GM19395 (cell line): ENCODE data around the gene ADGRB3.

Experiments
- ATAC-seq: cut with Tn5 transposase; IDR thresholded peaks from one replicate; pipeline ENCODE4 v1.9.1; 2021; ENCODE audit warnings: mild to moderate bottlenecking, moderate library complexity; ENCODE audit not compliant: unreplicated experiment

The ADGRB3 gene

DNA sequence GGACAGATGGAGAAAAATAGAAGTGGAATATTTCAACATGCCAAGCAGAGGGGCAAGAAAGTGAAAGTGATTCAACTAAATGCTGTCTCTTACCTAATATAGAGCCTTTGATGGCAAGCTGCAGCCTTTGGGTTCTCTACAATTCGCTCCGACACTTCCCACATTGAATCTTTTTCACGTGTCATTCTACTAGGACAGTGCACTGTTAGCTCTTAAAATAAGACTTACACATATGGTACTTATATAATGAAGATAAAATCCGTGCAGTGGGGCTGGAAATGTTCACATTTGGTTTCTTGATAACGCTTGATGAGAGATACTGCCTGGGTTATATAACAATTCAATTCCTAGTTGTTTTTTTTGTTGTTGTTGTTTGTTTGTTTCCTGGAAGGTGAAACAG, 659.3 kb downstream of the ADGRB3 start:
- no peak for ATAC-seq

DNA sequence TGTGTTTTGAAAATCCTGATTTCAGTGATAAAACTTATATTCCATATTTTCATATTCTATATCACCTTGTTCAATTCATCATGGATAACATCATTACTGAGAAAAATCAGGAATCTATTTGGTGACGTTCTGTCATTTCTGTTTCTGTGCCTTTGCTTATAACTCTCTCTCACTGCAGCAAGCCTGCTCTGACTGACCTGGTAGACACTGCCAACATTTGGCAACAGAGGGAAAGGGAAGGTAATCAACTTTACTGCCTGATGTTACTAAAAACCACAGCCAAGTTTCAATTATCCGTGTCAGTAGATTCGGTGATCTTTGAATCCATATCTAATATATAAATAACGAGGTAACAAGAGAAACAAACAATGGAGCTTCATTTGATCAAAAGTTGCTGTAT, 659.8 kb downstream of the ADGRB3 start:
- ATAC-seq = no peak

DNA sequence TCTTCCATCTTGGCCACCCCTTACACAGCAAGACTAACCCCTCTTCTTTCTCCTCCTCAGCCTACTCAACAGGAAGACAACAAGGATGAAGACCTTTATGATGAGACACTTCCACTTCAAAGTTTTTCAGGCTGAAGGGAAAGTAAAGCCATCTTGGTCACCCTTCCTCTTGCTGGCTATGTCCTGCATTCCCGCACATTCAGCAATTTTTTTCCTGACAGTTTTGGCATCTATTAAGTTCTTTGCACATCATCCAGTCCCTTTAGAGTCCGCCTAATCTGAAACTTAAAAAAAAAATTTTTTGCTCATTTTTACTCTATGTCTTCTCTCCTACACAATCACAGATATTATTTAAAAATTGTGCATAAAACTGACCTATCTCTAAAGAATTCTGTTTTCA, 668.3 kb downstream of the ADGRB3 start:
- no peak for ATAC-seq

DNA sequence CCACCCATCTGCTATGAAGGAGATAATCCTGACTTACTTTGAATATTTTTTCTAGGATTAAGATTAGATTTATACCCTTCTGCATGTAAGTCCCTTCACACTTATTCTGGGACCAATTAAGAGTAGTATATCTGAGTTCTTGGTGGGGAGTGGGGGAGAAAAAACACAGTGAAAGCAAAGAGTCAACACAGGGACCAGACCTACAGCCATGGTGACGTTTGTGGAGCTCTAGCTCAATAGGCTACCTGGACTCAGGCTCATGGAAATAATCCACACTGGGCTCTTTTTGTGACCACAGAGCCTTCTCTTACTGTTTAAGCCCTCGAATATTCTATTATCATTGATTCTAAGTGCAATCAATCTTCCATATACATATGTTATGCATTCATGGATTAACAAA, 670.4 kb downstream of the ADGRB3 start:
- ATAC-seq = no peak

DNA sequence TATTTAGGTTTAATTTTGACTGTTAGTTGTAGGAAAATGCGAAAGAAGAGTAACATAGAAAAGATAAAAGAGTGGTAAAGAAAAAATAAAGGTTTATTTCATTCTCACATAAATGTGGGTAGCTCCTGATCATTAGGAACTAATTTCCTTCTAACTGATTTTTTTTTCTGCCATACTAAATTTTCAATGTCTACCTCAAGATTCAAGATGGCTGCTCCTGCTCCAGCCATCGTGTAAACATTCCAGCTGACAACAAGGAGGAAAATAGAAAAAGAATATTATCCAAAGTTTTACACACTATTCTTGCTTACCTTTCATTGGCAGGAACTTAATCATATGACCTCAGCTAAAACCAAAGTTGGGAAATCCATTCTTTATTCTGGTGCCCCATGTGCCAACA, 673.5 kb downstream of the ADGRB3 start:
- ATAC-seq = no peak

DNA sequence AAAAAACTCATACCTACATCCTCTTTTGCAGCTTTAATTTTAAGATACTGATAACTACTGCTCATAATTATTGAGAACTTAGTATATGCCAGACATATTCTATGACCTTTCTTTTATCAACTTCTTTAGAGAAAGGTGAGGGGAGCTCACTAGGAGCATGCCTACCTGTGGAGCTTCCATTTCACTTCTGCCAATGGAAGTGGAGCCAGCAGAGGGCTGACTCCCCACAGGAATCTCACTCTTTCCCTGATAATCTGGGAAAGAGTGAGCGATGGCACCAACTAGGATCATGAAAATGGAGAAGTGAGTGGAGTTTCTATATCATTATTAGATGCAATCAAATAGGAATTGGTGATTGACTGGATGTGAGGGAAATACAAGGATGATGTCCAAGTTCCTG, 676.8 kb downstream of the ADGRB3 start:
- ATAC-seq = no peak

DNA sequence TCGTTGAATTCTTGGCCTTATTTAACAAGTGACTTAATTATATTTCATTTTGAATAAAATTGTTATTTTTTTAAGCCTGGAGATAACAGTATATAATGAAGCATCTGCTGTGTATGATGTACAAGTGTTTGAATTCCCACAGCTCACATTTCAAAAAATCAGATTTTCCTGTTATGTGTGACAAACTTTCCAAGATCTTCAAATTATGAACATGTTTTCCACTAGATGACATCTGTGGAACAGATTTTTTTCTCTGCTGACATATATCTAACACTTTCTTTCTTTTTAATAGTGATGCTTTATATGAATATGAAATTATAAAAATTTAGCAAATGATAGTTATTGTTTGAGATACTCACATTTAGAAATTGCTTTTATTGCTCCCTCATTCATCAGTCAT, 678.9 kb downstream of the ADGRB3 start:
- no peak for ATAC-seq

DNA sequence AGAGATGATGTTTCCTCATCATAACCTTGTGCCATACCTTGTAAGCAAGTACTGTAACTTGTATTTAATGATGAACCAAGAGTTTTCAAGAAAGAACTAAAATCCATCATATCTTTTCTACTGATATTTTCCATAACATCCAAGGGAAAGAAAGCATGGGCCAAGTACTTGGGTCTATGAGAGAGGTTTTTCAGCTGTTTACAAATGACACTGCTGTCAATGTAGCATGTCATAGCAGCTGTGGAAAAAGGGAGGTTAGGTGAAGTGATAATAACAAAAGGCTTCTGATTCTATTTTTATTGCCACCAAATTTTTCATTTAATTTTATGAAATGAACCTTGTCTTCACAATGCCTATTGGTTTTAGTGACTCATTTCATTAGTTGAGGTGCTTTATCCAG, 679.4 kb downstream of the ADGRB3 start:
- ATAC-seq = no peak

DNA sequence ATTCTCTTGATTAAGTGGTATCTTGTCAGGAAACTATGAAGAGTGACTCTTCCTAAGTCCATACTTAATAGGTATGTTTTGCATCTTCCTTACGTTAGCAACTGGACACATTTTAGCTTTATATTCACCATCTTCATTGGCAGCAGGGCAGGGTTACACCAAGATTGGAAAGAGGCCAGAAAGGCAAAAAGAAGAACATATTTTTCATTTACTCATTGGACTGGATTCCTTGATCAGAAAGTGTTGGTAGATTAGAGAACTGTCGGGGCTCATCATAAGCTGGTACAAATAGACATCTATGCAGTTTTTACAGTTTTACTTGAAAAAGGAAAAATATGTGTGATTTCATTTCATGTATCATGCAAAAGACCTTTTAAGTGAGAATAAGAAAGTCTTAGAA, 696.8 kb downstream of the ADGRB3 start:
- no peak for ATAC-seq

DNA sequence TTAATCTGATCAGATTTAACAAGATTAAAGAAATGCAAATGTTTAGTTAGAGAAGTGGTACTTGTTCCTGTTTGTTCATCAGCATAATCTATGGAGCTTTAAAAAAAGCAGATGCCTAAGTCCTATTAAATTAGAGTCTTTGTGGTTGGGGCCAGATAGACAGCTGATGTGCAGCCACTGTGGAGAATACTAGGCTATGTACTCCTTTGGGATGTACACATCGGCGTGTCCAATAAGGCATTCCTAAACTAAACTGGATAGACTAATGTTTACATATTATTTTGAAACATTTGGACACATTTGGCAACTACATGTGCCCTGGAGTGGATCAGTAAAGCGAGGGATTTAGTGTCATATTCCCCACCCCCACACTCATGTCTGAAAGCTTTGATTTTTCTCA, 702.2 kb downstream of the ADGRB3 start:
- no peak for ATAC-seq

DNA sequence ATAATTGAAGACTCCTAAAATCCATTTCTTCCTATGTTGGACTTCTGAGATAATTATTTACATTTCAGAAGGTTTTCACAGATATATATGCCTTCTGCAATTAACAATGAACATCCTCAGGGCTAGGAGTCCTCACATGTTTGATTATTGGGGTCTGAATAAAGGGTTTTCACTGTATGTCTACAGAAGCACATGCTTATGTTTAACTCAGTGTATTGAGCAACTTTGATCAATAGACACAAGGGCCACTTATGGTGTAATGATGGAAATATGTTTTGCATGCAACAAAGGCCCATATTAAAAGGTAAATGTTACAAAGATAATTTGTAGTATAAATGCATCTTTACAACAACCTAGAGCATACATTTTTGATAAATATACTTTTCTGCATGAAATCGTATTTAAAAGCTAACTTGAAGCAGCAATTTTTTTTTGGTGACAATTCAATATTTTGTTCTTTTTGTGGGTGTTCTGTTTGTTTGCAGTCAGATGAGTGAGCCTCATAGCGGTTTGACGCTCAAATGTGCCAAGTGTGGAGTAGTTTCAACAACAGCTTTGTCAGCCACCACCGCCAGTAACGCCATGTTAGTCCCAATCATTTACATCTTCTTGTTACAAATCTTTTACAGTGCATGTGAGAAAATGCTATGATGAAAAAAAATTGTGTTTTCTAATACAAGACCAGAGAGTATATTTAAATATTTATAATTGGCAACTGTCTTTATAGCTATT, 703.5 kb downstream of the ADGRB3 start:
- no peak for ATAC-seq

DNA sequence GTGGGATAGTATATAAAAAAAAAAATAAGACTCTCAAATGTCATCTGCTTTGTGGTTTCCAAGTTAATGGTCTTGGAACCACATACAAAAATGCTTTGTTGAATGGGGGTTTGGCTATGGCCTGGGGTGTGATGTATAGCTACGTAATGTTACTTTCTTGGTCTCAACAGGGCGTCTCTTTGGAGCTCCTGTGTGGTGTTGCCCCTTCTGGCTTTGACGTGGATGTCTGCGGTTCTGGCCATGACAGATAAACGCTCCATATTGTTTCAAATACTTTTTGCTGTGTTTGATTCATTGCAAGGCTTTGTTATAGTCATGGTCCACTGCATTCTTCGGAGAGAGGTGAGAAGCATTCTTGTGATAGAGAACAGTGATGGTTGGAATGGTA, 704.1 kb downstream of the ADGRB3 start:
- no peak for ATAC-seq

DNA sequence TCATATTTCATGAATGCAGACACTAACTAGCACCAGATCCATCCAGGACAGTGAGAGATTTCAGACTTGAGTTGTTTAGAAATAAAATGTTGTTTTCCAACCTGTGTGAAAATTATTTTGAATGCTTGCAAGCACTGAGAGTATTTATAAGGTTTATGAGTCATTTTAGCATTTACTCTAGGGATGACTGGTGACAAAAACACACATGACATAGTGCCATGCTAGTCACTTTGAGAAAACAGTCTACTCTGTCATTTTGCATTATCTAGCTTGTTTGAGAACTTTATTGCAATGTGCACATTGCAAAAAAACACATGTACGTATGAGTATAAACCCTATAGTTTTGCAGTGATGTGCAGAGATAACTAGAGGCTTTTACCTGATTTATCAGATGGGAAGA, 705.1 kb downstream of the ADGRB3 start:
- no peak for ATAC-seq

DNA sequence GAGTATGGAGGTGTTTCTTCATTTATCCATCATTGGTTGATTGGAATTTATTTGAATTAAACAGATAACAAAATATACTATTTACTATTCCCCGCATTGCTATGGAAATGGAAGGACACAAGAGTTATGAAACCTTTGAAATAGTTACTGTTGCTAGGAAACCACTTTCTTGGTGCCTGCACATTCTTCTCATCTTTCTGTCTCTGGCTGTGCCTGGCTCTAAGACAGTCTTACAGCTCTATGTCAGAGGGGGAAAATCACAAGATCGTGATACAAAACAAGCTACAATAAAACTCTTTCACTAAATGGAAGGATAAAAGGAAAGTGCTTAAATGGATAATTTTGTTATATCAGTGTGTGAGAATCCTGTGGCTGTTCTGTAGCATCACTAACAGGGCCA, 708.8 kb downstream of the ADGRB3 start:
- ATAC-seq = no peak

DNA sequence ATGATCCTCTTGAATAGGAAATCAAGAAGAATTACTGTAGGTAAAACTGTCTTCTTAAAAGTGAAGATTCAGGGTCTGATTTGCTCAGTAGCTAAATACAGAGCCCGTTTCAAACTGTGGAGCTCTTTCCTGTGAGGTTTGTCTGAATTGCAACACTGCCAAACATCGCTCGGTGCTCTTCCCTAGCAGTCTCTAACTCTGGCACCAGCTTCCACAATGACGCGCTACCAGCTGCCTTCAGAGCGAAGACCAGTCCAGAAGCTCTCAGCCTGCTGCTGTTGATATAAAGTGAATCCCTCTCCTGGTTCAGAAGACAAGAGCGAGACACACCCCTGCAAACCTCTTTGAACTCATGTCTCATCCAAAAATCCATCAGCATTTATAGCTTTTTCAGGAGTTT, 714.7 kb downstream of the ADGRB3 start:
- no peak for ATAC-seq

DNA sequence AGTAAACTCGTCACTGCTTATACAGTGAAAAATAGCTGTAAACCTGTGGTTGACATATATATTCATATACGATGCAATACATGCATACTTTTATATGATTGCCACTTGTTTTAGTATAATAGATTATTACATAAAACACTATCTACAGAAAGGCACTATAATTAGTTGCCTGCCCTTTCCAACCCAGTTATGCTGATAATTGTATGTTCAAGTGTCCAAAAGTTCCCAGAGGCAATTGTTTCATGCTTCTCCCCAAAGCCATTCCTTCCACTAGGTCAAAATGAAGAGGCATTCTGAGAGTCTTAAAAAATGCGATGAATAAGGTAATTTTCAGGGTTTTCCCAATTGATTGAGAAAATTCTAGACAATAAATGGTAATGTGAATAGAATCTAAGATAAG, 727.1 kb downstream of the ADGRB3 start:
- ATAC-seq = no peak

DNA sequence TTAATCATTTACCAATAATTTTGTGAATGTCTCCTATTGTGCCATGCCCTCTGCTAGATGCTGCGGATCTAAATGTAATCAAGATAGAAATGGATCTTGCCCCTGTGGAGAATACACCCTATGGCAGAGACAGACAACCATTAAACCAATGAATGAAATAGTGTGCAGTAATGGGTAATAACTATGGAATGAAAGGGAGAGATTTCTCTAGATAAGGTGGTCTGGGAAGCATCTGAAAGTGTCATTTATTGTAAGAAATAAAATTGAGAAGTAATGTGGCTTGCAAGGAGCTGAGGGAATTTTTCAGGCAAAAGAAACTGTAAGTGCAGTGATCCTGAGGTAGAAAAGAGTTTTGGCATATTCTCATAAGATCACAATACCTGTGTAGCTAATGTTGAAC, 731.7 kb downstream of the ADGRB3 start:
- no peak for ATAC-seq

DNA sequence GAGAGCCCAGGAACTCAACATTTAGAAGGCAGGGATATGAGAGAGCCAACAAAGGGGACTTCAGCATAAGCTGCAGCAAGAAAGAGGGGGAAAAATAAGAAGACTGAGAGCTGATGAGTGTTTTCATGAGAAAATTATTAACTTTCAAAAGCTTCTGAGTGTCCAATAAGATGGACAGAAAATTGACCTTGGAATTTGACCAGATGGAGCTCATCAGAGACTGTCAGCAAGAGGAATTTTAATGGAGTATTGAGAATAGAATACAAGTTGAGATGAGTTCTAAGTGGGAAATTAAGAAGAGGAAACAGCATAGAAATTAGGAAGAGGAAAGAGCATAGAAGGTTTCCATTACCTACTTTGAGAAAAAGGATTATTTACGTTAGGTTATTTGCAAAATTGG, 733.5 kb downstream of the ADGRB3 start:
- ATAC-seq = no peak

DNA sequence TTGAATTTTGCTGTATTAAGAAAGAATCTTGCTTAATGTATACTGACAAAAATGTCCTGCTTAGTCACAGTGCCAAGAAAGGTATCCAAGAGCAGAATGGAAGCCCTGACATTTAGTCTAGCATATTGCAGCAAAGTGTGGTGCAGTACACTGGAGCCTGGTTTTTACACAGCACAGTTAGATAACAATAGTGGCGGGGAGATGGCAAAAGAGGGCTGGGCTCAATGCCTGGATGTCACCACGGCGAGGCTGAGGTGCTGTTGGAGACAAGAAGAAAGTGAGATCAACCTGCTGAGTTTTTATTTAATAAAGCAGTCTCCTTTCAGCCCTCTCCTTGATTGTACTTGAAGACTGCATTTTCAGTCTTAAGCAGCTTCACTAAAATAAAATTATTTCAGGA, 735.7 kb downstream of the ADGRB3 start:
- no peak for ATAC-seq

DNA sequence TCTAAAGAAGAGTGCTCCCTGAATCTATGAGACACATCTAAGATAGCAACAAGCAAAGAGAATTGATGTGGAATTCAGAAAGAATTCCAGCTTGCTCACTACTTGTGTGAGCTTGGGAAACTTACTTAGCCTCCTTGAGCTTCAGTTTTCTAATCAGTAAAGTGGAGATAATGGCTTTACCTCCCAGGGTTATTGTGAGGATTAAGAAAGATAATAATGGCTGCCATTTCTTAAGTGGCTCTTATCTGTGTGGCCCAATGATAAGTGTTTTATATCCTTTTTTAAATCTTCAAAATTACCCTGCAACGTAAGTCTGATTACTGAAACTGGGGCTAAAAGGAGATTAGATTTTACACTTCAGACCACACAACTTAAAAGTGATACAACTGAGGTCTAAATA, 743.2 kb downstream of the ADGRB3 start:
- ATAC-seq = no peak

DNA sequence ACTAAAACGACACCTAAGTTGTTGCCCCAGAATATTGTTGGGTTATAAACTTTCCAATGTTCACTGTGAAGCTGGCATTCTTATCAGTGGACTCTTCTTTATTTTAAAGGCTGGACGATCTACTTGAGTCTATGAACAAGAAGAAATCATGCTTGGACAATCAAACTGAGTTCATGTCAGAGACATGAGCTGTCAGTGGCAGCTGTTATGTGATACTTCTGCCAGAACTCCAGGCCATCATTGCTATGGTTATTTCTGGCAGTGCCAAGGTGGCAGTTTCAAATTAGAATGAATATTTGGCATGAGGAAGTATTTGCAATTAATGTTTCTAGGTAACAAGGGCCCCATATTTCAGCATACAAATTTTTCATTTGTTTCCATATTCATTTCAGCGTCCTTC, 744.4 kb downstream of the ADGRB3 start:
- ATAC-seq = no peak

DNA sequence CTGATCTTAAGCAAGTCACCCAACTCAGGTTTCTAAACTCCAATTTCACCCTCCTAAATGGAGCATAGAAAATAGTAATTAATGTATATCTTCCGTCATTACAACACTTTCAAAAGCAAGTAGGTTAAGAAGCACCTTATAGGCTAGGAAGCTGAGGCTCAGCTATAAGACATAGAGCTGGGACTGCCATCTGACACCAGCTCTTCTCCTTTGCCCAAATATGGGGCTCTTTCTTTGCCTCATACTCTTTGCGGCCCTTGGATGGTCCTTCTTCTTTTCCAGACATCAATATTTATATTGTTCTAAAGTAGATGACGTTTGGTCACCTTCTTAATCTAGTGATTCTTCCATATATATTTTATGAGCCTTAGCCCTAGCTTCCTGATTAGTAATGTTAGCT, 748.5 kb downstream of the ADGRB3 start:
- ATAC-seq = no peak

DNA sequence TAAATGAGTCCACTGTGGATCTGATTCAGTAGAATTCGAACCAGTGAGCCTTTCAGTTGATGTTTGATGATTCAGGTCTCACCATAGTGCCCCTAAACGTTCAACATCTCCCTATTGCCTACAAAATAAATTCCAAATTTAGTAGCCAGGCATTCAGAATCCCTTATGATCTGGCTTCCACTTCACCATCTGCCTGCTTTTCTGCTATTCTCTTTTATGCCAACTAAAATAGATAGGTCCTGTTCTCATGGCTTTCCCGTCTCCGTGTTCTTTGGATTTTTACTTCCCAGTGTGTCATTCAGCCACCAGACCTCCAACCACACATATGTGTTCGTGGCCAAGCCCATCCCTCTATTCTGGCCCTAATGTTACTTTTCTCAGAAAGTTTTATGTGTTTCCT, 751.3 kb downstream of the ADGRB3 start:
- ATAC-seq = no peak

DNA sequence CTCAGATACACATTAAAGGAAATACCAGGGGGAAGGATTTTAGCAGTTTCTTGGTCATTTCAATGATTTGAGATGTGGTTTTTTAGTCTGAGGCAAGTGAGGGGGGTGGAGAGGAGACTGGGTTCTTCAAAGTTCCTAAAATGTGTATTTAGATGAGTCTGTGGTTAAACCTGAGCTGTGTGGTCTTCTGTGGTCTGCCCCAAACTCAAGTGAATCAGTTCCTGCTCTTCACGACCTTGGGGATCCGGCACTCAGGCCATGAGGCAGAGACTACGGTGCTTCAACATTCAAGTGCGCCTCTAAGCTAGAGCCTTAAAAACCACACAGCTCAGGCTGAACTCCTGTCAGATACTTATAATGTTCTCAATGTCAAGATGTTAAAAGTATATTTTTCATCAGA, 755.0 kb downstream of the ADGRB3 start:
- no peak for ATAC-seq
